OCI-LY1 (cell line): Measurements from ENCODE around the gene RYR3.

Experiments
- H2AFZ ChIP-seq: fragments of 200-600 bp; sonication (generic), shearing (Covaris generic); 2 replicates; pipeline ENCODE4 v1.6.0; 2014; ENCODE audit warnings: antibody characterized with exemption, mild to moderate bottlenecking, low read length
- H3F3A ChIP-seq: fragments of 200-600 bp; sonication (generic), shearing (Covaris generic); 2 replicates; pipeline ENCODE4 v1.6.0; 2014; ENCODE audit warnings: mild to moderate bottlenecking, antibody characterized with exemption, low read length, moderate library complexity; ENCODE audit not compliant: insufficient read depth
- H3K27ac ChIP-seq: fragments of 200-600 bp; sonication (generic); 2 replicates; pipeline ENCODE4 v1.5.1; 2014; ENCODE audit warnings: low read length, mixed run types, mild to moderate bottlenecking, low read depth; ENCODE audit not compliant: poor library complexity, severe bottlenecking
- H3K27me3 ChIP-seq: fragments of 200-600 bp; sonication (generic); 2 replicates; pipeline ENCODE4 v1.6.0; 2014; ENCODE audit warnings: antibody characterized with exemption, mild to moderate bottlenecking, low read length, moderate library complexity; ENCODE audit not compliant: insufficient read depth
- H3K36me3 ChIP-seq: fragments of 200-600 bp; sonication (generic); 2 replicates; pipeline ENCODE4 v1.6.1; 2014; ENCODE audit warnings: mild to moderate bottlenecking, antibody characterized with exemption, low read length, moderate library complexity, mixed read lengths; ENCODE audit not compliant: insufficient read depth
- H3K4me1 ChIP-seq: fragments of 200-600 bp; sonication (generic); 2 replicates; pipeline ENCODE4 v1.5.1; 2014; ENCODE audit warnings: mild to moderate bottlenecking, low read length, moderate library complexity; ENCODE audit not compliant: insufficient read depth, severe bottlenecking
- H3K4me2 ChIP-seq: fragments of 200-600 bp; sonication (generic), shearing (Covaris generic); 2 replicates; pipeline ENCODE4 v1.6.1; 2014; ENCODE audit warnings: low read length
- H3K4me3 ChIP-seq: fragments of 200-600 bp; sonication (generic); 2 replicates; pipeline ENCODE4 v1.5.1; 2014; ENCODE audit warnings: low read length, low read depth, mild to moderate bottlenecking, mixed read lengths; ENCODE audit not compliant: poor library complexity, severe bottlenecking
- H3K79me2 ChIP-seq: fragments of 200-600 bp; shearing (Covaris generic); 2 replicates; pipeline ENCODE4 v1.6.1; 2016; ENCODE audit warnings: mixed run types, low read length, mixed read lengths; ENCODE audit not compliant: insufficient read depth
- H3K9ac ChIP-seq: fragments of 200-600 bp; sonication (generic), shearing (Covaris generic); 2 replicates; pipeline ENCODE4 v1.6.1; 2014; ENCODE audit warnings: mild to moderate bottlenecking, low read length, mixed read lengths
- H3K9me2 ChIP-seq: fragments of 200-600 bp; sonication (generic), shearing (Covaris generic); 2 replicates; pipeline ENCODE4 v1.6.1; 2014; ENCODE audit warnings: low read depth, mild to moderate bottlenecking, low read length, mixed read lengths
- H3K9me3 ChIP-seq: fragments of 200-600 bp; shearing (Covaris generic); 2 replicates; pipeline ENCODE4 v1.6.1; 2014; ENCODE audit warnings: low read length, mixed read lengths
- H4K20me1 ChIP-seq: fragments of 200-600 bp; sonication (generic), shearing (Covaris generic); 2 replicates; pipeline ENCODE4 v1.6.0; 2016; ENCODE audit warnings: mild to moderate bottlenecking, low read length; ENCODE audit not compliant: insufficient read depth
- EZH2 ChIP-seq: fragments of 200-600 bp; sonication (generic), shearing (Covaris generic); IDR thresholded peaks from 2 replicates; pipeline ENCODE4 v1.8.0; 2017; ENCODE audit warnings: borderline replicate concordance, mixed run types, mild to moderate bottlenecking, antibody characterized with exemption, low read length, moderate library complexity, mixed read lengths
- TF ChIP-seq, protein P1 (sequence below): fragments of 200-600 bp; sonication (generic), shearing (Covaris generic); IDR thresholded peaks from 2 replicates; pipeline ENCODE4 v1.5.1; 2017; ENCODE audit warnings: mild to moderate bottlenecking, antibody characterized with exemption, low read length, moderate library complexity, mixed read lengths

Gene RYR3

DNA sequence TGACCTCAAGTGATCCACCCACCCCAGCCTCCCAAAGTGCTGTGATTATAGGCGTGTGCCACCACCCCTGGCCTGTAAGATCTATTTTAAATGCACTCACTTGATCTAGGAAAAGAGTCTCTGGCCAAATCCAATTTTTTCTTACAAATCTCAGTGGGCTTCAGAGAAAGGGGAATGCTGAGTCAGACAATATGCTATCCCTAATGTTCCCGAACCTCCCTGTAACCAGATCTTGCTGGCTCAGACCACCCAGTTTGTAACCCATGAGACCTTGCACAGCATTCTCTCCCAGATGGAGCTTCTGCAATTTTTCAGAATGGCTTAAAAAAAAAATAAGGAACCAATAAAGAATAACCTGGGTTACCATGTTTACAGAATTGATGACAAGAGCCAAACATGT lies 205.8 kb downstream of the RYR3 start:
- H4K20me1 ChIP-seq = no peaks in the 10 kb centered on the region
- H3K27me3 ChIP-seq = no peaks in the 10 kb centered on the region
- no peak overlapping the region for H3K27ac ChIP-seq
- no peaks in the 10 kb centered on the region for H3K9me2 ChIP-seq
- no peak for TF ChIP-seq EZH2
- TF ChIP-seq, protein P1, sequence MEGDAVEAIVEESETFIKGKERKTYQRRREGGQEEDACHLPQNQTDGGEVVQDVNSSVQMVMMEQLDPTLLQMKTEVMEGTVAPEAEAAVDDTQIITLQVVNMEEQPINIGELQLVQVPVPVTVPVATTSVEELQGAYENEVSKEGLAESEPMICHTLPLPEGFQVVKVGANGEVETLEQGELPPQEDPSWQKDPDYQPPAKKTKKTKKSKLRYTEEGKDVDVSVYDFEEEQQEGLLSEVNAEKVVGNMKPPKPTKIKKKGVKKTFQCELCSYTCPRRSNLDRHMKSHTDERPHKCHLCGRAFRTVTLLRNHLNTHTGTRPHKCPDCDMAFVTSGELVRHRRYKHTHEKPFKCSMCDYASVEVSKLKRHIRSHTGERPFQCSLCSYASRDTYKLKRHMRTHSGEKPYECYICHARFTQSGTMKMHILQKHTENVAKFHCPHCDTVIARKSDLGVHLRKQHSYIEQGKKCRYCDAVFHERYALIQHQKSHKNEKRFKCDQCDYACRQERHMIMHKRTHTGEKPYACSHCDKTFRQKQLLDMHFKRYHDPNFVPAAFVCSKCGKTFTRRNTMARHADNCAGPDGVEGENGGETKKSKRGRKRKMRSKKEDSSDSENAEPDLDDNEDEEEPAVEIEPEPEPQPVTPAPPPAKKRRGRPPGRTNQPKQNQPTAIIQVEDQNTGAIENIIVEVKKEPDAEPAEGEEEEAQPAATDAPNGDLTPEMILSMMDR = no peak
- no peaks in the 10 kb centered on the region for H3K79me2 ChIP-seq
- H3K4me1 ChIP-seq = no peaks in the 10 kb centered on the region
- H3K4me3 ChIP-seq = no peak overlapping the region
- H3K4me2 ChIP-seq = no peak overlapping the region
- no peaks in the 10 kb centered on the region for H3F3A ChIP-seq
- no peaks in the 10 kb centered on the region for H3K36me3 ChIP-seq
- no peaks in the 10 kb centered on the region for H3K9me3 ChIP-seq
- no peak overlapping the region for H3K9ac ChIP-seq
- H2AFZ ChIP-seq = no peak overlapping the region

DNA sequence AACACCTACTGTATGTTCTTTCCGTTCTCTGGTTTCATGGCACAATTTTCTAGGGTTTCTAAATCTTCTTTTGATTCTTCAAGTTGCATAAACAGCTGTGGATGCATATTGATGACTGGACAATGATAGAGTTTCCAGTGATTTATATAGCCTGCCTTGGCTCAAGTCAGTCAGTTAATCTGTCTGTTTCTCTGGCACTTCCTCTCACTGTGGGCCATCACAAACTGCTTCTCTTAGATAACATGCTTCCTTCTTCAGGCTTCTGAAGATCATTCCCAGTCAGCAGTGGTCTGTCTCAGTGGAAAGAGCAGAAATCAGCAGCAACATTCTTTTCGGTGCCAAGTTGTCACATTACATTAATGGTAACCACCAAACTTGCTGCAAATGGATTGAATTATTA lies 207.2 kb downstream of the RYR3 start:
- H3K9me2 ChIP-seq = no peaks in the 10 kb centered on the region

DNA sequence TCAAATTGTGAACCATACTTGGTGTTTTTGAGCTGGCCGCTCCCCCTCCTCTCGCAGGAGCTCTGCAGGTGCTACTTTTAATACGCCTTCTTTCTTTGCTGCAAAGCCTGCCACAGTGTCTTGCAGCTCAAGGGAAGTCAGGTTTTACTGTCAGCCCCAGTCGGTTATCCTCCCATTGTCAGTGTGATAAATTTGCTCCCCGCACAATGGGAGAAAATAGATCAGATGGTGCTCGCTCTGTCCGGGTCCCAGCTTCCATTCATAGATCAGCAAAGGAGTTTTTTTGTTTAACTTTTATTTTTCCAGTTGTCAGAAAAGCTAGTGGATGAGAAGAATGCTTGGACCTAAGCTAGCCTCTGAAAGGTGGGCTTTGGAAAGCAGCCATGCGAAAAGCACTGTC lies 207.7 kb downstream of the RYR3 start:
- Histone ChIP-seq H3K9me3 (no peaks in the 10 kb centered on the region), H3K4me1 (no peaks in the 10 kb centered on the region), H2AFZ (no peak overlapping the region), H3F3A (no peaks in the 10 kb centered on the region), H4K20me1 (no peaks in the 10 kb centered on the region), H3K36me3 (no peaks in the 10 kb centered on the region), H3K4me3 (no peak overlapping the region), H3K9ac (no peak overlapping the region), H3K9me2 (no peaks in the 10 kb centered on the region), H3K27me3 (no peaks in the 10 kb centered on the region), H3K27ac (no peak overlapping the region), H3K4me2 (no peak overlapping the region), H3K79me2 (no peaks in the 10 kb centered on the region)
- TF ChIP-seq EZH2 = no peak
- TF ChIP-seq, protein P1 = no peak

More for the DNA sequence above, 207.2 kb downstream of the RYR3 start:
- no peak overlapping the region for H3K9ac ChIP-seq
- H2AFZ ChIP-seq = no peak overlapping the region
- H3K4me1 ChIP-seq = no peaks in the 10 kb centered on the region
- no peak overlapping the region for H3K4me2 ChIP-seq
- H3K27me3 ChIP-seq = no peaks in the 10 kb centered on the region
- TF ChIP-seq, protein P1 = no peak
- TF ChIP-seq EZH2 = no peak
- no peaks in the 10 kb centered on the region for H4K20me1 ChIP-seq
- no peaks in the 10 kb centered on the region for H3K36me3 ChIP-seq
- H3K27ac ChIP-seq = no peak overlapping the region
- no peaks in the 10 kb centered on the region for H3F3A ChIP-seq
- no peaks in the 10 kb centered on the region for H3K9me3 ChIP-seq
- H3K4me3 ChIP-seq = no peak overlapping the region
- H3K79me2 ChIP-seq = no peaks in the 10 kb centered on the region
